Measurements from ENCODE around the gene FAM20A. TPM values are rescaled to one million over a fixed set of nuclear protein-coding genes. Genes with fewer than 3 reads are reported as not detected.

The FAM20A gene
- polyA plus RNA-seq, 1 donor from 2014 or later = not detected

GRCh38 chr17:68587847-68588246 lies 13.3 kb downstream of the FAM20A start:
- Histone ChIP-seq H3K36me3 (ENCODE audit: insufficient read depth, low read length) (no peaks in the 10 kb centered on the region), H3K9ac (ENCODE audit: low read length) (no peak overlapping the region), H3K79me2 (replicated peaks; ENCODE audit: insufficient read depth, low read length) (no peaks in the 10 kb centered on the region), H4K20me1 (ENCODE audit: insufficient read depth) (no peaks in the 10 kb centered on the region), H2AFZ (ENCODE audit: low read depth, low read length) (no peak overlapping the region), H3F3A (ENCODE audit: insufficient read depth, low read length, poor library complexity, severe bottlenecking) (no peaks in the 10 kb centered on the region), H3K27ac (ENCODE audit: low read length) (no peak overlapping the region), H3K27me3 (ENCODE audit: insufficient read depth, low read depth, low read length) (no peaks in the 10 kb centered on the region), H3K9me2 (ENCODE audit: insufficient read depth, low read length) (no peaks in the 10 kb centered on the region), H3K4me2 (ENCODE audit: low read length) (no peak overlapping the region), H3K4me3 (ENCODE audit: low read length) (no peak overlapping the region), H3K9me3 (ENCODE audit: low read length) (no peaks in the 10 kb centered on the region)
- no peak for TF ChIP-seq EZH2 (IDR thresholded peaks at IDR 0.05; ENCODE audit: borderline replicate concordance, insufficient read depth, low read length, poor library complexity, severe bottlenecking)
- no peak for TF ChIP-seq RAD21 (conservative IDR thresholded peaks at IDR 0.05)
- TF ChIP-seq POLR2AphosphoS5 (IDR thresholded peaks at IDR 0.05) = no peak
- no peak for TF ChIP-seq TAF1 (IDR thresholded peaks at IDR 0.05; ENCODE audit: low read depth)
- TF ChIP-seq, protein P1, sequence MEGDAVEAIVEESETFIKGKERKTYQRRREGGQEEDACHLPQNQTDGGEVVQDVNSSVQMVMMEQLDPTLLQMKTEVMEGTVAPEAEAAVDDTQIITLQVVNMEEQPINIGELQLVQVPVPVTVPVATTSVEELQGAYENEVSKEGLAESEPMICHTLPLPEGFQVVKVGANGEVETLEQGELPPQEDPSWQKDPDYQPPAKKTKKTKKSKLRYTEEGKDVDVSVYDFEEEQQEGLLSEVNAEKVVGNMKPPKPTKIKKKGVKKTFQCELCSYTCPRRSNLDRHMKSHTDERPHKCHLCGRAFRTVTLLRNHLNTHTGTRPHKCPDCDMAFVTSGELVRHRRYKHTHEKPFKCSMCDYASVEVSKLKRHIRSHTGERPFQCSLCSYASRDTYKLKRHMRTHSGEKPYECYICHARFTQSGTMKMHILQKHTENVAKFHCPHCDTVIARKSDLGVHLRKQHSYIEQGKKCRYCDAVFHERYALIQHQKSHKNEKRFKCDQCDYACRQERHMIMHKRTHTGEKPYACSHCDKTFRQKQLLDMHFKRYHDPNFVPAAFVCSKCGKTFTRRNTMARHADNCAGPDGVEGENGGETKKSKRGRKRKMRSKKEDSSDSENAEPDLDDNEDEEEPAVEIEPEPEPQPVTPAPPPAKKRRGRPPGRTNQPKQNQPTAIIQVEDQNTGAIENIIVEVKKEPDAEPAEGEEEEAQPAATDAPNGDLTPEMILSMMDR (IDR thresholded peaks at IDR 0.05; ENCODE audit: poor library complexity, severe bottlenecking) = no peak
- no peak for TF ChIP-seq REST (IDR thresholded peaks at IDR 0.05; ENCODE audit: borderline replicate concordance)
- no peak for TF ChIP-seq MXI1 (conservative IDR thresholded peaks at IDR 0.05; ENCODE audit: poor library complexity, severe bottlenecking)

DNA sequence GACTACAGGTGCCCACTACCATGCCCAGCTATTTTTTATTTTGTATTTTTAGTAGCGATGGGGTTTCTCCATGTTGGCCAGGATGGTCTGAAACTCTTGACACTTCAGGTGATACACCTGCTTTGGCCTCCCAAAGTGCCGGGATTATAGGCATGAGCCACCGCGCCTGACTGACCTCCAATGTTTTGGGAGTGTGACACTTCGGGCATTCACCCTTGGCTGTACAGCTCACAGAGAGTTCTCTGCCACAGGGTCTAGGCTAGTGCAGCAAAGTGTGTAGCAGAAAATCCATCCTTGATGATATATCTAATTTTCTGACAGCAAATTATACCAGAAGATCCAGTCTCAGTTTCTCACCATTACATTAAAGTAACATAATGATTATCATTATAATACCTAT lies 14.1 kb downstream of the FAM20A start:
- Histone ChIP-seq H3K9me2 (ENCODE audit: insufficient read depth, low read length) (no peaks in the 10 kb centered on the region), H2AFZ (ENCODE audit: low read depth, low read length) (no peak overlapping the region), H3K27ac (ENCODE audit: low read length) (no peak overlapping the region), H3K79me2 (replicated peaks; ENCODE audit: insufficient read depth, low read length) (no peaks in the 10 kb centered on the region), H4K20me1 (ENCODE audit: insufficient read depth) (no peaks in the 10 kb centered on the region), H3K4me3 (ENCODE audit: low read length) (no peak overlapping the region), H3K36me3 (ENCODE audit: insufficient read depth, low read length) (no peaks in the 10 kb centered on the region), H3K9ac (ENCODE audit: low read length) (no peak overlapping the region), H3K9me3 (ENCODE audit: low read length) (no peaks in the 10 kb centered on the region), H3F3A (ENCODE audit: insufficient read depth, low read length, poor library complexity, severe bottlenecking) (no peaks in the 10 kb centered on the region), H3K4me2 (ENCODE audit: low read length) (no peak overlapping the region), H3K27me3 (ENCODE audit: insufficient read depth, low read depth, low read length) (no peaks in the 10 kb centered on the region)
- TF ChIP-seq RAD21 (conservative IDR thresholded peaks at IDR 0.05) = no peak

DNA sequence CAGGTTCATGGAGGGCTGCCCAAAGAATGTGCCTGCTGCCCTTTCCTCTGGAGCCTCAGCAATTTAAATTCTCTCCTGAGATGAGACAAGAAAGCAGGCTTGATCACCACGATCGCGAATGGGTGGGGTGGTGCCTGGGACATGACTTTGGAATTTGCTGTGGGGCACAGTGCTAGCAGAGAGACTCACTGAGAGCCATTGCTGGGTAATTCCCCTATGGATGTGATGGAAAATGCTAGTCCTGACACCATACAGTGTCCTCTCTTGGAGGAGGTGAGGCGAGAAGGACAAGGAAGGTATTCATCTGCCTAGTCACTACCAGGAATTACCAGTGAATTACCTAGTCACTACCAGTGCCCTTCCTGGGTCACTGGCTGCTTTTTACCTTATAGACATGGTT lies 15.5 kb downstream of the FAM20A start:
- TF ChIP-seq REST (IDR thresholded peaks at IDR 0.05; ENCODE audit: borderline replicate concordance) (no peak), EP300 (conservative IDR thresholded peaks at IDR 0.05; ENCODE audit: poor library complexity, severe bottlenecking) (no peak)
- no peak overlapping the region for H3K9ac ChIP-seq (ENCODE audit: low read length)
- no peak overlapping the region for H2AFZ ChIP-seq (ENCODE audit: low read depth, low read length)
- no peaks in the 10 kb centered on the region for H3K36me3 ChIP-seq (ENCODE audit: insufficient read depth, low read length)
- no peaks in the 10 kb centered on the region for H3K27me3 ChIP-seq (ENCODE audit: insufficient read depth, low read depth, low read length)
- no peaks in the 10 kb centered on the region for H3F3A ChIP-seq (ENCODE audit: insufficient read depth, low read length, poor library complexity, severe bottlenecking)
- no peaks in the 10 kb centered on the region for H3K79me2 ChIP-seq (replicated peaks; ENCODE audit: insufficient read depth, low read length)
- no peaks in the 10 kb centered on the region for H3K9me3 ChIP-seq (ENCODE audit: low read length)
- no peaks in the 10 kb centered on the region for H4K20me1 ChIP-seq (ENCODE audit: insufficient read depth)
- H3K9me2 ChIP-seq (ENCODE audit: insufficient read depth, low read length) = no peaks in the 10 kb centered on the region
- no peak overlapping the region for H3K4me2 ChIP-seq (ENCODE audit: low read length)
- H3K27ac ChIP-seq (ENCODE audit: low read length) = no peak overlapping the region
- no peak overlapping the region for H3K4me3 ChIP-seq (ENCODE audit: low read length)

Data from neural cell (in vitro differentiated cells).